GM12878 (cell line): ENCODE measurements around the gene ZNF768. TPM values are rescaled to one million over a fixed set of nuclear protein-coding genes. Genes with fewer than 3 reads are reported as not detected.

ENCODE experiments used
- ATF7 ChIP-seq: fragments of 450-650 bp; IDR thresholded peaks from 2 replicates; pipeline ENCODE4 v1.6.1; 2016; ENCODE audit warnings: low read depth, mild to moderate bottlenecking
- CBFB ChIP-seq: IDR thresholded peaks from 2 replicates; pipeline ENCODE4 v1.6.1; 2016; ENCODE audit warnings: antibody characterized with exemption, low read depth
- CBX5 ChIP-seq: sonication (generic); IDR thresholded peaks from 2 replicates; pipeline ENCODE4 v1.6.1; 2016; ENCODE audit warnings: low read depth, moderate library complexity, mild to moderate bottlenecking, inconsistent platforms
- GATAD2B ChIP-seq: fragments of 450-650 bp; conservative IDR thresholded peaks from 2 replicates; pipeline ENCODE4 v1.6.1; 2017; ENCODE audit warnings: low read depth, mild to moderate bottlenecking, moderate library complexity
- KLF5 ChIP-seq: fragments of 450-650 bp; IDR thresholded peaks from 2 replicates; pipeline ENCODE4 v1.6.1; 2014; ENCODE audit warnings: mild to moderate bottlenecking; ENCODE audit not compliant: partially characterized antibody
- LARP7 ChIP-seq: fragments of 450-650 bp; IDR thresholded peaks from 2 replicates; pipeline ENCODE4 v1.6.1; 2017; ENCODE audit warnings: mild to moderate bottlenecking
- NRF1 ChIP-seq: conservative IDR thresholded peaks from 2 replicates; pipeline ENCODE4 v1.6.1; 2011; ENCODE audit warnings: mild to moderate bottlenecking, low read depth, low read length, improper control_type of control experiment
- SP1 ChIP-seq: IDR thresholded peaks from one replicate; pipeline ENCODE4 v1.6.1; 2011; ENCODE audit warnings: low read depth, low read length
- TARDBP ChIP-seq: IDR thresholded peaks from 2 replicates; pipeline ENCODE4 v1.6.1; 2016; ENCODE audit warnings: borderline replicate concordance
- TCF12 ChIP-seq: IDR thresholded peaks from 2 replicates; pipeline ENCODE4 v1.6.1; 2011; ENCODE audit warnings: low read depth, mild to moderate bottlenecking, low read length
- TCF3 ChIP-seq: IDR thresholded peaks from 2 replicates; pipeline ENCODE4 v1.6.1; 2012; ENCODE audit warnings: low read depth, mild to moderate bottlenecking, low read length, borderline replicate concordance; ENCODE audit not compliant: insufficient read depth
- WRNIP1 ChIP-seq: IDR thresholded peaks from 2 replicates; pipeline ENCODE4 v1.6.1; 2011; ENCODE audit warnings: low read depth, low read length, improper control_type of control experiment, borderline replicate concordance
- polyA plus RNA-seq, 11 experiments: library from polyadenylated mRNA; depleted of rRNA in 4 of 11; unstranded in 6 of 11; stranded (reverse) in 5 of 11; fragments of >200 nt; fragmentation: Nextera tagmentation in 4 of 11; fragmentation: Illumina TruSeq in 1 of 11; extraction: Ambion mirVana in 4 of 11; extraction: Trizol in 1 of 11; gene quantifications; 1 replicate in 1 of 11; 2 replicates in 10 of 11; pipeline versions ENCODE4 v1.2.1 to v1.2.3, GENCODE V29; 2011 to 2016; ENCODE audit warnings: inconsistent platforms in 2 of 11, missing spikeins in 2 of 11, low read depth in 1 of 11
- total RNA-seq, 4 experiments: library from RNA; depleted of rRNA in 3 of 4; stranded (reverse); fragments of >200 nt in 3 of 4; fragmentation: Illumina TruSeq in 1 of 4; extraction: Trizol in 1 of 4; gene quantifications; 2 replicates each; pipeline versions ENCODE4 v1.2.1 to v1.2.3, GENCODE V29; 2013 to 2021
- TF ChIP-seq, protein P1 (sequence below): fragments of 450-650 bp; conservative IDR thresholded peaks from 2 replicates; pipeline ENCODE4 v1.6.1; 2017; ENCODE audit warnings: mild to moderate bottlenecking, moderate library complexity
- TF ChIP-seq, protein P2 (sequence below): fragments of 450-650 bp; IDR thresholded peaks from 2 replicates; pipeline ENCODE4 v1.6.1; 2017; ENCODE audit warnings: mild to moderate bottlenecking, low read depth, inconsistent platforms; ENCODE audit not compliant: poor library complexity, severe bottlenecking
- TF ChIP-seq, protein P3 (sequence below), 3 experiments: IDR thresholded peaks in 2 of 3; conservative IDR thresholded peaks in 1 of 3; 2 replicates each; pipeline ENCODE4 v1.5.1; 2011; ENCODE audit warnings: low read depth in 3 of 3, low read length in 3 of 3, mild to moderate bottlenecking in 3 of 3, control low read depth in 2 of 3, moderate library complexity in 2 of 3, inconsistent platforms in 1 of 3, mixed read lengths in 1 of 3; ENCODE audit not compliant: control insufficient read depth in 2 of 3, insufficient read depth in 1 of 3; ENCODE audit errors: extremely low read depth in 1 of 3
- TF ChIP-seq, protein P4 (sequence below): fragments of 450-650 bp; IDR thresholded peaks from 2 replicates; pipeline ENCODE4 v1.6.1; 2017; ENCODE audit warnings: mild to moderate bottlenecking, moderate library complexity
- TF ChIP-seq, protein P5 (sequence below): fragments of 450-650 bp; IDR thresholded peaks from 2 replicates; pipeline ENCODE4 v1.6.1; 2017; ENCODE audit warnings: mild to moderate bottlenecking

Gene ZNF768
- total and polyA plus RNA-seq, 10 of the 15 experiments (the other 5 are each of a cell fraction or from before 2014, with no cell fraction given), result 0.05 to 23.1 (median 9.1) TPM

DNA sequence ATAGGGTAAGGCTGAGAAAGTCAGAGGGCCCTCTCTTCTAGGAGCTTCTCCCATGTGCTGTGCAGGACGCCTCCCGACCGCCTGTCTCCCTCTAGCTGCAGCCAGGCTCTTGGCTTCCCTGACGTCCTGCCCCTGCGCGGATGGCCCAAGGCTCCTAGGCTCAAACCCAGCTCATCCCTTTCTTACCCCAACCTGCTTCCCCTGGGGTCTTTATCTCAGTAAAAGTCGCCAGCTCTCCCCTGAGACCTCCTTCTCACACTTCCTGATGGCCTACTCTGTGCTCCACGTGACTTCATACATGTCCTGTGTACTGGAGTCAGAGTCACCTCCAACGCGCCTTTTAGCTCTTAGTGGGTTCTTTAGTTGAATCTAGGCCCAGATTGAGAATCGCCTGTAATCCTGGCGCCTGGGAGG lies 9.4 kb upstream of the ZNF768 start (continued):
- TF ChIP-seq, protein P1, sequence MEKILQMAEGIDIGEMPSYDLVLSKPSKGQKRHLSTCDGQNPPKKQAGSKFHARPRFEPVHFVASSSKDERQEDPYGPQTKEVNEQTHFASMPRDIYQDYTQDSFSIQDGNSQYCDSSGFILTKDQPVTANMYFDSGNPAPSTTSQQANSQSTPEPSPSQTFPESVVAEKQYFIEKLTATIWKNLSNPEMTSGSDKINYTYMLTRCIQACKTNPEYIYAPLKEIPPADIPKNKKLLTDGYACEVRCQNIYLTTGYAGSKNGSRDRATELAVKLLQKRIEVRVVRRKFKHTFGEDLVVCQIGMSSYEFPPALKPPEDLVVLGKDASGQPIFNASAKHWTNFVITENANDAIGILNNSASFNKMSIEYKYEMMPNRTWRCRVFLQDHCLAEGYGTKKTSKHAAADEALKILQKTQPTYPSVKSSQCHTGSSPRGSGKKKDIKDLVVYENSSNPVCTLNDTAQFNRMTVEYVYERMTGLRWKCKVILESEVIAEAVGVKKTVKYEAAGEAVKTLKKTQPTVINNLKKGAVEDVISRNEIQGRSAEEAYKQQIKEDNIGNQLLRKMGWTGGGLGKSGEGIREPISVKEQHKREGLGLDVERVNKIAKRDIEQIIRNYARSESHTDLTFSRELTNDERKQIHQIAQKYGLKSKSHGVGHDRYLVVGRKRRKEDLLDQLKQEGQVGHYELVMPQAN, result 0 out of 2 replicates have a peak, but pooled peaks have one; percentile 6
- TF ChIP-seq TCF12 (no peak), GATAD2B (peak; percentile 37; the same call in 1 of the 2 replicates), LARP7 (no peak), KLF5 (no peak), NRF1 (no peak), CBFB (no peak), WRNIP1 (no peak), SP1 (no peak), CBX5 (no peak), TCF3 (no peak), TARDBP (0 out of 2 replicates have a peak, but pooled peaks have one; percentile 19), ATF7 (no peak)
- TF ChIP-seq, protein P2, sequence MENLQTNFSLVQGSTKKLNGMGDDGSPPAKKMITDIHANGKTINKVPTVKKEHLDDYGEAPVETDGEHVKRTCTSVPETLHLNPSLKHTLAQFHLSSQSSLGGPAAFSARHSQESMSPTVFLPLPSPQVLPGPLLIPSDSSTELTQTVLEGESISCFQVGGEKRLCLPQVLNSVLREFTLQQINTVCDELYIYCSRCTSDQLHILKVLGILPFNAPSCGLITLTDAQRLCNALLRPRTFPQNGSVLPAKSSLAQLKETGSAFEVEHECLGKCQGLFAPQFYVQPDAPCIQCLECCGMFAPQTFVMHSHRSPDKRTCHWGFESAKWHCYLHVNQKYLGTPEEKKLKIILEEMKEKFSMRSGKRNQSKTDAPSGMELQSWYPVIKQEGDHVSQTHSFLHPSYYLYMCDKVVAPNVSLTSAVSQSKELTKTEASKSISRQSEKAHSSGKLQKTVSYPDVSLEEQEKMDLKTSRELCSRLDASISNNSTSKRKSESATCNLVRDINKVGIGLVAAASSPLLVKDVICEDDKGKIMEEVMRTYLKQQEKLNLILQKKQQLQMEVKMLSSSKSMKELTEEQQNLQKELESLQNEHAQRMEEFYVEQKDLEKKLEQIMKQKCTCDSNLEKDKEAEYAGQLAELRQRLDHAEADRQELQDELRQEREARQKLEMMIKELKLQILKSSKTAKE, result no peak
- TF ChIP-seq, protein P3, sequence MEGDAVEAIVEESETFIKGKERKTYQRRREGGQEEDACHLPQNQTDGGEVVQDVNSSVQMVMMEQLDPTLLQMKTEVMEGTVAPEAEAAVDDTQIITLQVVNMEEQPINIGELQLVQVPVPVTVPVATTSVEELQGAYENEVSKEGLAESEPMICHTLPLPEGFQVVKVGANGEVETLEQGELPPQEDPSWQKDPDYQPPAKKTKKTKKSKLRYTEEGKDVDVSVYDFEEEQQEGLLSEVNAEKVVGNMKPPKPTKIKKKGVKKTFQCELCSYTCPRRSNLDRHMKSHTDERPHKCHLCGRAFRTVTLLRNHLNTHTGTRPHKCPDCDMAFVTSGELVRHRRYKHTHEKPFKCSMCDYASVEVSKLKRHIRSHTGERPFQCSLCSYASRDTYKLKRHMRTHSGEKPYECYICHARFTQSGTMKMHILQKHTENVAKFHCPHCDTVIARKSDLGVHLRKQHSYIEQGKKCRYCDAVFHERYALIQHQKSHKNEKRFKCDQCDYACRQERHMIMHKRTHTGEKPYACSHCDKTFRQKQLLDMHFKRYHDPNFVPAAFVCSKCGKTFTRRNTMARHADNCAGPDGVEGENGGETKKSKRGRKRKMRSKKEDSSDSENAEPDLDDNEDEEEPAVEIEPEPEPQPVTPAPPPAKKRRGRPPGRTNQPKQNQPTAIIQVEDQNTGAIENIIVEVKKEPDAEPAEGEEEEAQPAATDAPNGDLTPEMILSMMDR (IDR thresholded peaks at IDR 0.05 in 2 of 3, conservative IDR thresholded peaks at IDR 0.05 in 1 of 3; ENCODE audit: control insufficient read depth in 2 of 3, extremely low read depth in 1 of 3, insufficient read depth in 1 of 3, low read depth in 3 of 3, low read length in 3 of 3), result peak; percentile 63 to 84 (median 76); a peak in 5 of 6 replicates
- TF ChIP-seq, protein P4, sequence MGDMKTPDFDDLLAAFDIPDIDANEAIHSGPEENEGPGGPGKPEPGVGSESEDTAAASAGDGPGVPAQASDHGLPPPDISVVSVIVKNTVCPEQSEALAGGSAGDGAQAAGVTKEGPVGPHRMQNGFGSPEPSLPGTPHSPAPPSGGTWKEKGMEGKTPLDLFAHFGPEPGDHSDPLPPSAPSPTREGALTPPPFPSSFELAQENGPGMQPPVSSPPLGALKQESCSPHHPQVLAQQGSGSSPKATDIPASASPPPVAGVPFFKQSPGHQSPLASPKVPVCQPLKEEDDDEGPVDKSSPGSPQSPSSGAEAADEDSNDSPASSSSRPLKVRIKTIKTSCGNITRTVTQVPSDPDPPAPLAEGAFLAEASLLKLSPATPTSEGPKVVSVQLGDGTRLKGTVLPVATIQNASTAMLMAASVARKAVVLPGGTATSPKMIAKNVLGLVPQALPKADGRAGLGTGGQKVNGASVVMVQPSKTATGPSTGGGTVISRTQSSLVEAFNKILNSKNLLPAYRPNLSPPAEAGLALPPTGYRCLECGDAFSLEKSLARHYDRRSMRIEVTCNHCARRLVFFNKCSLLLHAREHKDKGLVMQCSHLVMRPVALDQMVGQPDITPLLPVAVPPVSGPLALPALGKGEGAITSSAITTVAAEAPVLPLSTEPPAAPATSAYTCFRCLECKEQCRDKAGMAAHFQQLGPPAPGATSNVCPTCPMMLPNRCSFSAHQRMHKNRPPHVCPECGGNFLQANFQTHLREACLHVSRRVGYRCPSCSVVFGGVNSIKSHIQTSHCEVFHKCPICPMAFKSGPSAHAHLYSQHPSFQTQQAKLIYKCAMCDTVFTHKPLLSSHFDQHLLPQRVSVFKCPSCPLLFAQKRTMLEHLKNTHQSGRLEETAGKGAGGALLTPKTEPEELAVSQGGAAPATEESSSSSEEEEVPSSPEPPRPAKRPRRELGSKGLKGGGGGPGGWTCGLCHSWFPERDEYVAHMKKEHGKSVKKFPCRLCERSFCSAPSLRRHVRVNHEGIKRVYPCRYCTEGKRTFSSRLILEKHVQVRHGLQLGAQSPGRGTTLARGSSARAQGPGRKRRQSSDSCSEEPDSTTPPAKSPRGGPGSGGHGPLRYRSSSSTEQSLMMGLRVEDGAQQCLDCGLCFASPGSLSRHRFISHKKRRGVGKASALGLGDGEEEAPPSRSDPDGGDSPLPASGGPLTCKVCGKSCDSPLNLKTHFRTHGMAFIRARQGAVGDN, result peak; percentile 84
- TF ChIP-seq, protein P5, sequence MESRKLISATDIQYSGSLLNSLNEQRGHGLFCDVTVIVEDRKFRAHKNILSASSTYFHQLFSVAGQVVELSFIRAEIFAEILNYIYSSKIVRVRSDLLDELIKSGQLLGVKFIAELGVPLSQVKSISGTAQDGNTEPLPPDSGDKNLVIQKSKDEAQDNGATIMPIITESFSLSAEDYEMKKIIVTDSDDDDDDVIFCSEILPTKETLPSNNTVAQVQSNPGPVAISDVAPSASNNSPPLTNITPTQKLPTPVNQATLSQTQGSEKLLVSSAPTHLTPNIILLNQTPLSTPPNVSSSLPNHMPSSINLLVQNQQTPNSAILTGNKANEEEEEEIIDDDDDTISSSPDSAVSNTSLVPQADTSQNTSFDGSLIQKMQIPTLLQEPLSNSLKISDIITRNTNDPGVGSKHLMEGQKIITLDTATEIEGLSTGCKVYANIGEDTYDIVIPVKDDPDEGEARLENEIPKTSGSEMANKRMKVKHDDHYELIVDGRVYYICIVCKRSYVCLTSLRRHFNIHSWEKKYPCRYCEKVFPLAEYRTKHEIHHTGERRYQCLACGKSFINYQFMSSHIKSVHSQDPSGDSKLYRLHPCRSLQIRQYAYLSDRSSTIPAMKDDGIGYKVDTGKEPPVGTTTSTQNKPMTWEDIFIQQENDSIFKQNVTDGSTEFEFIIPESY, result no peak
